Adipocyte (in vitro differentiated cells): ENCODE data around the gene MRPS22.
"Not testable (repeated sequence)": the region's sequence is repeated elsewhere in the genome, so short reads cannot be mapped to it uniquely, and the experiment has no call there.

Experiments used
- DNase-seq: peaks from one replicate; pipeline ENCODE4 v3.0.0-alpha.2; 2015; ENCODE audit warnings: low read depth
- H3K27me3 ChIP-seq: replicated peaks from 2 replicates; pipeline ENCODE4 v1.7.0; 2013; ENCODE audit warnings: mild to moderate bottlenecking, low read length, moderate library complexity; ENCODE audit not compliant: control insufficient read depth, insufficient read depth
- H3K36me3 ChIP-seq: 2 replicates; pipeline ENCODE4 v1.7.0; 2013; ENCODE audit warnings: low read length, mild to moderate bottlenecking, moderate library complexity; ENCODE audit not compliant: control insufficient read depth, insufficient read depth, severe bottlenecking
- H3K4me1 ChIP-seq: 2 replicates; pipeline ENCODE4 v1.7.0; 2013; ENCODE audit warnings: mild to moderate bottlenecking, low read length, moderate library complexity; ENCODE audit not compliant: control insufficient read depth, insufficient read depth
- H3K4me3 ChIP-seq: 2 replicates; pipeline ENCODE4 v1.7.0; 2013; ENCODE audit warnings: mild to moderate bottlenecking, low read length, moderate library complexity
- H3K9ac ChIP-seq: 2 replicates; pipeline ENCODE4 v1.7.0; 2013; ENCODE audit warnings: mild to moderate bottlenecking, low read length, moderate library complexity
- H3K9me3 ChIP-seq: 2 replicates; pipeline ENCODE4 v1.7.0; 2013; ENCODE audit warnings: mild to moderate bottlenecking, low read length, moderate library complexity; ENCODE audit not compliant: control insufficient read depth

MRPS22 gene

DNA sequence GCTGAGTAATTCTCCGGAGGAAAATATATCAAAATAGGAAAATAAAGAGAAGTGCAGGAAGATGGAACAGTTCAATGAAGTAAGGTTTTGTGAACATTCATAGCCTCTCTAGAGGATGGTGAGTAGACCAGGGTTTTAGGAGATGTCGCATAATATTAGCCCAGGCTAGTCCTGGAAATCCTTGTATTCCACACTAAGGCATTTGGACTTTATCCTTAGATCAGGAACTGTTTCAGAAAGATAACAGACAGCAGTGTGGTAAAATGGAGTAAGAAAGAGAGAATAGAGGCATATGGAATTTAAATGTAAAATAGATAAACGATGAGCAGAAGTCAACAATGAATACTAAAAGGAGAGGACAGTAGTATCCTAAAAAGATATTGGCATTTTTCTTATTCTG, 33.6 kb downstream of the MRPS22 start:
- no peak overlapping the region for H3K4me3 ChIP-seq

GRCh38 chr3:139378587-139379241, 34.9 kb downstream of the MRPS22 start:
- peaks cover 95% of the 10 kb centered on the region for H3K36me3 ChIP-seq
- no peaks in the 10 kb centered on the region for H3K9me3 ChIP-seq
- no peaks in the 10 kb centered on the region for H3K27me3 ChIP-seq
- H3K4me3 ChIP-seq = no peak overlapping the region
- H3K9ac ChIP-seq = no peak overlapping the region
- H3K4me1 ChIP-seq = no peaks in the 10 kb centered on the region
- no peak for DNase-seq

More for the DNA sequence above, 33.6 kb downstream of the MRPS22 start:
- Histone ChIP-seq H3K9me3 (no peaks in the 10 kb centered on the region), H3K27me3 (no peaks in the 10 kb centered on the region), H3K9ac (no peak overlapping the region), H3K36me3 (peaks cover 97% of the 10 kb centered on the region), H3K4me1 (no peaks in the 10 kb centered on the region)
- no peak for DNase-seq

DNA sequence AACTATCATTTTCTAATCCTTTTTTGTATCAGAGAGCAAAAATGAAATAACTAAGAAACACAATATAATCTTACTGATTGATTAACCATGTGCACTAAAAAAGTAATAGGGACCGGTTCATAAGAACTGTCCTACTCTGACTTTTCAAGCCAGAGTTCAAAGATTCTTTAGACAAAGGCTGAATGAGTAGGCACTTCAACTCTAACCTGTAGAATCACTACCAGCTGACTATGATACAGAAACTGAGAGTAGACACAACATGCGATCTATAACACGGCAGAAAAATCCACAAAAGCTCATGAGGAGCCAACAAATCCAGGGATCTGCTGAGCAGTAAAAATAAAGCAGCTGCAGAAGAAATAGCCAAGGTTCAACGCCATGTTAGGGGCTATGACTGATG, 36.8 kb downstream of the MRPS22 start:
- Histone ChIP-seq H3K27me3 (no peaks in the 10 kb centered on the region), H3K9ac (no peak overlapping the region), H3K9me3 (no peaks in the 10 kb centered on the region), H3K36me3 (peaks cover 76% of the 10 kb centered on the region), H3K4me3 (no peak overlapping the region), H3K4me1 (peaks cover 9% of the 10 kb centered on the region)
- DNase-seq = no peak

DNA sequence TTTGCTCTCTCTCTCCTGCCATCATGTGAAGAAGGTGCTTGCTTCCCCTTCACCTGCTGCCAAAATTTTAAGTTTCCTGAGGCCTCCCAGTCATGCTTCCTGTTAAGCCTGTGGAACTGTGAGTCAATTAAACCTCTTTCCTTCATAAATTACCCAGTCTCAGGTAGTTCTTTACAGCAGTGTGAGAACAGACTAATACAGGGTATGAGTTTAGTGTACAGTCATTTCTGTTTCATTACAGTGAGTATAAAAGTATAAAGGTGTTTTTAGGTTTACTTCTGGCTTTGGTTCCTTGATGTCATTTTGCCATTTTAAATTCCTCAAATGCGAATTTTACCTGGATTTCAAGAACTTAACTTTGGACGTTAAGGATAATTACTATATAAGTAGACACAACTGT, 38.5 kb downstream of the MRPS22 start:
- H3K9ac ChIP-seq, H3K4me3 ChIP-seq, DNase-seq, H3K9me3 ChIP-seq, H3K27me3 ChIP-seq: not testable (repeated sequence)
- Histone ChIP-seq H3K4me1 (peaks cover 21% of the 10 kb centered on the region), H3K36me3 (peaks cover 61% of the 10 kb centered on the region)

GRCh38 chr3:139388077-139388476, 44.3 kb downstream of the MRPS22 start:
- DNase-seq = no peak
- Histone ChIP-seq H3K27me3 (no peaks in the 10 kb centered on the region), H3K4me1 (peaks cover 41% of the 10 kb centered on the region), H3K9ac (peak overlapping the region; percentile 96), H3K4me3 (peak overlapping the region; percentile 88), H3K9me3 (no peaks in the 10 kb centered on the region), H3K36me3 (peaks cover 4% of the 10 kb centered on the region)

GRCh38 chr3:139388821-139389551, 45.2 kb downstream of the MRPS22 start:
- Histone ChIP-seq H3K4me1 (peaks cover 43% of the 10 kb centered on the region), H3K27me3 (no peaks in the 10 kb centered on the region), H3K36me3 (no peaks in the 10 kb centered on the region), H3K9ac (peak overlapping the region; percentile 96), H3K4me3 (peak overlapping the region; percentile 88), H3K9me3 (no peaks in the 10 kb centered on the region)
- DNase-seq = peak; percentile 22

- no peaks in the 10 kb centered on the region for H3K36me3 ChIP-seq
- H3K9ac ChIP-seq = peak within 1 kb of the TSS; percentile 96
- peak; percentile 100 for DNase-seq
- no peaks in the 10 kb centered on the region for H3K27me3 ChIP-seq
- peak within 1 kb of the TSS; percentile 88 for H3K4me3 ChIP-seq
- H3K4me1 ChIP-seq = peaks cover 40% of the 10 kb centered on the region
- H3K9me3 ChIP-seq = no peaks in the 10 kb centered on the region
Measured at GRCh38 chr3:139389552-139390368, 45.9 kb downstream of the MRPS22 start, which contains the start of gene COPB2. TSS of gene COPB2 (minus strand) at chr3:139389647. CDS start at chr3:139389550, 97 bp downstream.

DNA sequence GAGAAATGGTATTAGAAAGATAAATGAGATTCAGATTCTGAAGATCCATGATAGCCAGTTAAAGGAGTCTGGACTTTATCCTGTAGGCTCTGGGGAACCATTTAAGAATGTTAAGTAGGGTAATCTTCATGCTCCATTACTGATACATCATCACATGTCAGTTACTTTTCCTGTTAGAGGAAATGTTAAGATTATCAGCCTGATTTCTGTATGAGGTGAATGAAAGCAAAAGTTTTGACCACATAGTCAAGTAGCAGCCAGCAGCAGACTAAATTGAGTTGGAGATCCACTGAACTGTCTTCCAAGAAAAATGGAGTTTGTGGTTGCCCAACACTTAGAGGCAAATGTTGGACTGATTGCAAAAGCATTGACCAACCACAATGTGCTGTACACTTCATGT, 50.3 kb downstream of the MRPS22 start:
- no peak overlapping the region for H3K4me3 ChIP-seq
- DNase-seq = no peak

DNA sequence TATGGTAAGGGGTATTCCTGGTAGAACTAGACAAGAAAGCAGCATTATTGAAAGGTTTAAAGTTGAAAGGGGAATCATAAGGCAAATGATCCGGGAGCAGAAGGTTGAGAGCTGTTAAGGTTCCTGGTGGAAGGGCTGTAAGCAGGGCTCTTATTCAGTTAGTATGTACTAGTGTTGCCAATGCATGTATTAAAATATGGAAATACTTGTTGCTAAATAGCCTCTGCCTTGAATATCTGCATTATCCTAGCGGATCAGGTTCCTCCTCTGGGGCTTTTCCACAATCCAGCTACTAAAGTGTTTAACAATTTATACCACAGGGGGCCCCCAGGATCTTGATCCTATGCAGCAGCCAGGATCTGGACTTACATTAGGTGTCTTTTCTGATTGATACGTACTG, 52.9 kb downstream of the MRPS22 start:
- DNase-seq = no peak
- Histone ChIP-seq H3K4me3 (no peak overlapping the region), H3K36me3 (no peaks in the 10 kb centered on the region), H3K27me3 (no peaks in the 10 kb centered on the region), H3K9me3 (no peaks in the 10 kb centered on the region), H3K4me1 (peaks cover 9% of the 10 kb centered on the region), H3K9ac (no peak overlapping the region)

More for the DNA sequence above, 50.3 kb downstream of the MRPS22 start:
- no peaks in the 10 kb centered on the region for H3K9me3 ChIP-seq
- peaks cover 18% of the 10 kb centered on the region for H3K4me1 ChIP-seq
- no peaks in the 10 kb centered on the region for H3K36me3 ChIP-seq
- no peaks in the 10 kb centered on the region for H3K27me3 ChIP-seq
- no peak overlapping the region for H3K9ac ChIP-seq

DNA sequence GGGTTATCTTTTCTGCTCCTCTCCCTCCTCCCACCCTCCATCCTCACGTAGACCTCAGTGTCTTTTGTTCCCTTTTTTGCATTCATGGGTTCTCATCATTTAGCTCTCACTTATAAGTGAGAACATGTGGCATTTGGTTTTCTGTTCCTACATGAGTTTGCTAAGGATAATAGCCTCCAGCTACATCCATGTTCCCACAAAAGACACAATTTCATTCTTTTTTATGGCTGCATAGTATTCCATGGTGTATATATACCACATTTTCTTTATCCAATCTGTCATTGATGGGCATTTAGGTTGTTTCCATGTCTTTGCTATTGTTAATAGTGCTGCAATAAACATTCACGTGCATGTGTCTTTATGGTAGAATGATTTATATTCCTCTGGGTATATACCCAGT, 57.3 kb downstream of the MRPS22 start:
- H3K9ac ChIP-seq, DNase-seq, H3K36me3 ChIP-seq, H3K4me1 ChIP-seq, H3K9me3 ChIP-seq, H3K27me3 ChIP-seq, H3K4me3 ChIP-seq: not testable (repeated sequence)
